Thyroid gland (tissue), 4 donors: ENCODE data around the gene SERPINA5. TPM values are rescaled to one million over a fixed set of nuclear protein-coding genes. Genes with fewer than 3 reads are reported as not detected.

Experiments used
- DNase-seq, 2 donors: peaks; one replicate each; pipeline ENCODE4 v3.0.0-alpha.2; 2019
- H3K27ac ChIP-seq, 3 donors: fragments of 200-600 bp; sonication (generic); 1 replicate in 2 of 3; 2 replicates in 1 of 3; pipeline ENCODE4 v1.5.1; 2016 to 2019; ENCODE audit warnings: mild to moderate bottlenecking in 1 of 3, moderate library complexity in 1 of 3
- H3K27me3 ChIP-seq: fragments of 200-600 bp; sonication (generic); one replicate; pipeline ENCODE4 v1.5.1; 2019
- H3K36me3 ChIP-seq, 2 donors: fragments of 200-600 bp; sonication (generic); one replicate each; pipeline ENCODE4 v1.5.1; 2016 to 2019
- H3K4me1 ChIP-seq, 2 donors: fragments of 200-600 bp; sonication (generic); one replicate each; pipeline ENCODE4 v1.5.1; 2017 to 2019
- H3K4me3 ChIP-seq, 3 donors: fragments of 200-600 bp; sonication (generic); replicated peaks in 1 of 3; 1 replicate in 2 of 3; 2 replicates in 1 of 3; pipeline ENCODE4 v1.5.1; 2016; ENCODE audit warnings: mild to moderate bottlenecking in 1 of 3
- H3K9me3 ChIP-seq: fragments of 200-600 bp; sonication (generic); one replicate; pipeline ENCODE4 v1.5.1; 2017
- POLR2A ChIP-seq, 2 donors: fragments of 450-650 bp; IDR thresholded peaks; one replicate each; pipeline ENCODE4 v1.6.1; 2017; ENCODE audit warnings: antibody characterized with exemption in 2 of 2, mild to moderate bottlenecking in 2 of 2, moderate library complexity in 1 of 2
- WGBS, 2 donors: methylation state at CpG; one replicate each; pipeline ENCODE4 v1.1.5; 2017; 5-methylcytosine and 5-hydroxymethylcytosine counted together
- intact Hi-C: fragments of 100-400 bp; cut with DNase I; formaldehyde crosslinking; loops from one replicate; pipeline ENCODE4 v1.15.1; 2023
- total RNA-seq, 4 donors: library from RNA; depleted of rRNA; stranded (reverse); fragments of >200 nt; gene quantifications; one replicate each; pipeline ENCODE4 v1.2.3, GENCODE V29; 2016
- TF ChIP-seq, protein P1 (sequence below), 6 experiments: fragments of 200-600 bp in 3 of 6; fragments of 450-650 bp in 3 of 6; sonication (generic) in 3 of 6; IDR thresholded peaks; one replicate each; pipeline ENCODE4 v1.5.1; 2016 to 2019; ENCODE audit warnings: antibody characterized with exemption in 6 of 6, mild to moderate bottlenecking in 2 of 6, inconsistent platforms in 1 of 6, moderate library complexity in 1 of 6

The SERPINA5 gene
- total RNA-seq, 4 donors from 2014 or later = 1.3 to 6.6 (median 2.9) TPM

DNA sequence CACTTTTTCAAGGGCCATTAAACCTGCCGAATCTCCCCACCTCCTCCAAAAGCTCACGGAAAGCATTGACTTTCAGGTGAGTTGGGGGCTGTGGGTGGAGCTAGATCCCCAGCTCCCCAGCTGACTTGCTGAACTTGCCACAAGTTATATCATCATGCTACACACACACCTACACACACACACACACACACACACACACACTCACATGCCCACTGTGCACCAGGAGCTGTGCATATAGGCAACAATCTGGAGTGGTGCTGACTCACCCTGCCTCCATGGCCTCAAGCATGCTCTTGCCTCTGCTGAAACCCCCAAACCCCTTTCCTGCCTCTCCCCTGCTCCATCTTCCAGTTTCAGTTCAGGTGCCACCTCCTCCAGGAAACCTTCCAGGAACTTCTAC is 57.1 kb downstream of the SERPINA5 start:
- no peak overlapping the region for H3K27ac ChIP-seq
- intact Hi-C loops = no loop called here
- H3K36me3 ChIP-seq = no peaks in the 10 kb centered on the region
- no peaks in the 10 kb centered on the region for H3K9me3 ChIP-seq
- DNase-seq = no peak
- WGBS, 2 donors = 25 to 34% methylated on average over 2 of the region's 2 CpGs
- no peak for TF ChIP-seq POLR2A (IDR thresholded peaks at IDR 0.05)
- TF ChIP-seq, protein P1, sequence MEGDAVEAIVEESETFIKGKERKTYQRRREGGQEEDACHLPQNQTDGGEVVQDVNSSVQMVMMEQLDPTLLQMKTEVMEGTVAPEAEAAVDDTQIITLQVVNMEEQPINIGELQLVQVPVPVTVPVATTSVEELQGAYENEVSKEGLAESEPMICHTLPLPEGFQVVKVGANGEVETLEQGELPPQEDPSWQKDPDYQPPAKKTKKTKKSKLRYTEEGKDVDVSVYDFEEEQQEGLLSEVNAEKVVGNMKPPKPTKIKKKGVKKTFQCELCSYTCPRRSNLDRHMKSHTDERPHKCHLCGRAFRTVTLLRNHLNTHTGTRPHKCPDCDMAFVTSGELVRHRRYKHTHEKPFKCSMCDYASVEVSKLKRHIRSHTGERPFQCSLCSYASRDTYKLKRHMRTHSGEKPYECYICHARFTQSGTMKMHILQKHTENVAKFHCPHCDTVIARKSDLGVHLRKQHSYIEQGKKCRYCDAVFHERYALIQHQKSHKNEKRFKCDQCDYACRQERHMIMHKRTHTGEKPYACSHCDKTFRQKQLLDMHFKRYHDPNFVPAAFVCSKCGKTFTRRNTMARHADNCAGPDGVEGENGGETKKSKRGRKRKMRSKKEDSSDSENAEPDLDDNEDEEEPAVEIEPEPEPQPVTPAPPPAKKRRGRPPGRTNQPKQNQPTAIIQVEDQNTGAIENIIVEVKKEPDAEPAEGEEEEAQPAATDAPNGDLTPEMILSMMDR (IDR thresholded peaks at IDR 0.05) = no peak
- no peaks in the 10 kb centered on the region for H3K4me1 ChIP-seq
- H3K27me3 ChIP-seq = no peaks in the 10 kb centered on the region
- H3K4me3 ChIP-seq = no peak overlapping the region

DNA sequence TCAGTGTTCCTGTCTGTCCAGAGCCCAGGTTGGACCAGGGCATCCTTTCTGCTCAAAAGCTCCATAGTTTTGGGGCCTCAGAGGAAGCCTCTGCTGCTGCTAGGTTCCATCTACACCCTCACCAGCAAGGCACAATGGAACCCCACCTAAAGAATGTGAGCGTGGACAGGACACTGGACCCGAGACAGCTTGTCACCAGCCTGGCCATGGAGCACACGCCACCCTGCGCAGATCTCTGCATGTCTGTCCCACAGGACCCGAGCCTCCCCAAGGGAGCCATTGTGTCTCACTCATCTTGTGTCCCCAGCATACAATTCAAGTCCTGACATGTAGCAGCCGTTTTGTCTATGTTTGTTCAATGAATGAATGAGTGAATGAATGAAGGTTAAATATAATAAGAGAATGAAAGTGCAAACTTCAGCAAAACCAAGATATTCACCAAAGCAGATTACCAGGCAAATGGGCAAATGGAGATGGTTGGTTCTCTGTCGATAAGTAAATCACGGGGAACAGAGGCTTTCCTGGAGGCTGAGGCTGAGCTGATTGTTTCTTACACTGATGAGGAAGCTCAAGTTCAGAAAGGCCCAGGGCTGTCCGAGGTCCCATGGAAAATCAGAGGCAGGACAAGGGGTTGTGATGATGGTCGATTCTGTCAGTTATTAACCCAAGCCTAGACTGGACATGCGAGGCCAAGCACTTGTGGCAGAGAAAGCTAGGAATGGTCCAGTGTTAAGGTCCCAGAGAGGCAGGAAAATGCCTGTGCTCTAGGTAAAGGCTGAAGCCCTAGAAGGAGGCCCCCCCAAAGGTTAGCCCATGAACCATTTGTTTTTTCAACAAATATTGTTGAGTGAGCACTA is 58.0 kb downstream of the SERPINA5 start:
- H3K36me3 ChIP-seq = no peaks in the 10 kb centered on the region
- no peak for TF ChIP-seq POLR2A (IDR thresholded peaks at IDR 0.05)
- TF ChIP-seq, protein P1 (IDR thresholded peaks at IDR 0.05) = no peak
- no peak overlapping the region for H3K27ac ChIP-seq
- no peak overlapping the region for H3K4me3 ChIP-seq
- H3K27me3 ChIP-seq = no peaks in the 10 kb centered on the region
- WGBS, 2 donors = 89 to 90% methylated on average over 11 of the region's 11 CpGs
- intact Hi-C loops = no loop called here
- no peaks in the 10 kb centered on the region for H3K4me1 ChIP-seq
- no peak for DNase-seq
- H3K9me3 ChIP-seq = no peaks in the 10 kb centered on the region

DNA sequence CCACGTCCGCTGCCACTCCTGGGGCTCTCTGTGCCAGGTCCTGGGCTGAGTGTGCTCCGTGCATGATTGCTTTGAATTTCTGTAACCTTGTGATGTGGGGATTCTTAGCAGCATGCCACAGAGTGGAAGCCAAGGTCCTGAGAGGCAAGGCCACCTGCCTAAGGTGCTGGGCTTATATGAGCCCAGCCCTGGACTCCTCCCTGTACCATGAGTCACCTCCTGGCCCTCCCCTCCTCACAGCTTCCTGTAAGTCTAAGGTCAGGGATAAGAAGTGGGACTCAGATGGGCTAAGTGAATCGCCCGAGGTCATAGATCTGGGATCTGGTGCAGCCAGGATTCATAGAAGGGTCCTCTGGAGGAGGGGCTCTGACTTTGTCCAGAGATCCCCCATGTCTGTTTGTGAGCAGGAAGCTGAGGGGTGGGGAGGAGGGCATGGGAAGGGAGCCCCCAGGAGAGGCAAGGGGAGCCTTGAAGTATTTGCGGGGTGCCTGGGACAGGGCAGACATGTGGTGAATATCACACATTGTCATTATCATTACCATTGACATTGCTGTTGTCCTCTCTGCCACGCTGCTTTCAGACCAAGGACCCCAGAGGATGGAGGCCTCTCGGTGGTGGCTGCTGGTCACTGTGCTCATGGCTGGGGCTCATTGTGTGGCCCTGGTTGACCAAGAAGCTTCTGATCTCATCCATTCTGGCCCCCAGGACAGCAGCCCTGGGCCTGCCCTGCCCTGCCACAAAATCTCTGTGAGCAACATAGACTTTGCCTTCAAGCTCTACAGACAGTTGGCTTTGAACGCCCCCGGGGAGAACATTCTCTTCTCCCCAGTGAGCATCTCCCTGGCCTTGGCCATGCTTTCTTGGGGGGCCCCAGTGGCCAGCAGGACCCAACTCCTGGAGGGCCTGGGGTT is 59.8 kb downstream of the SERPINA5 start:
- H3K27ac ChIP-seq = no peak overlapping the region
- no peak for DNase-seq
- no peaks in the 10 kb centered on the region for H3K9me3 ChIP-seq
- 83 to 93% methylated on average over 5 to 6 of the region's 10 CpGs for WGBS, 2 donors
- TF ChIP-seq POLR2A (IDR thresholded peaks at IDR 0.05) = no peak
- TF ChIP-seq, protein P1 (IDR thresholded peaks at IDR 0.05) = no peak
- no peaks in the 10 kb centered on the region for H3K36me3 ChIP-seq
- no peaks in the 10 kb centered on the region for H3K4me1 ChIP-seq
- H3K4me3 ChIP-seq = no peak overlapping the region
- no peaks in the 10 kb centered on the region for H3K27me3 ChIP-seq
- intact Hi-C loops = no loop called here

DNA sequence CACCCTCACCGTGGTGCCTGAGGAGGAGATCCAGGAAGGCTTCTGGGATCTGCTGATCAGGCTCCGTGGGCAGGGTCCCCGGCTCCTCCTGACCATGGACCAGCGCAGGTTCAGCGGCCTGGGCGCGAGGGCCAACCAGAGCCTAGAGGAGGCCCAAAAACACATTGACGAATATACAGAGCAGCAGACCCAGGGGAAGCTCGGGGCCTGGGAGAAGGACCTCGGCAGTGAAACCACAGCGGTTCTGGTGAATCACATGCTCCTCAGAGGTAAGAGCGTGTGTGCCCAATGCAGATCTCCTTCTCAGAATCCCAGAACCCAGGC is 60.4 kb downstream of the SERPINA5 start:
- Histone ChIP-seq H3K27ac (no peak overlapping the region), H3K9me3 (no peaks in the 10 kb centered on the region), H3K36me3 (no peaks in the 10 kb centered on the region), H3K4me3 (no peak overlapping the region), H3K4me1 (no peaks in the 10 kb centered on the region), H3K27me3 (no peaks in the 10 kb centered on the region)
- TF ChIP-seq, protein P1 (IDR thresholded peaks at IDR 0.05) = no peak
- TF ChIP-seq POLR2A (IDR thresholded peaks at IDR 0.05) = no peak
- intact Hi-C loops = no loop called here
- 82 to 97% methylated on average over 5 to 12 of the region's 12 CpGs for WGBS, 2 donors
- no peak for DNase-seq

Other genes starting within 250 kb of the SERPINA5 start
- not detected for gene SERPINA2, start 214.7 kb upstream of the SERPINA5 start, total RNA-seq
- gene SERPINA1, start 192.8 kb upstream of the SERPINA5 start, total RNA-seq = 10 to 100 TPM; 10.5 to 25.4 (median 18.9) TPM
- gene SERPINA11, start 128.6 kb upstream of the SERPINA5 start, total RNA-seq = not detected
- not detected for gene SERPINA9, start 105.2 kb upstream of the SERPINA5 start, total RNA-seq
- gene SERPINA12, start 72.0 kb upstream of the SERPINA5 start, total RNA-seq = not detected
- not detected for gene SERPINA4, start 20.0 kb upstream of the SERPINA5 start, total RNA-seq
- 100 to 1,000 TPM in 1 of 4 donors, 10 to 100 TPM in 3; 16.3 to 200 (median 91.1) TPM for gene SERPINA3, start 31.0 kb downstream of the SERPINA5 start, total RNA-seq
- 10 to 100 TPM in 1 of 4 donors, 1 to 10 TPM in 3; 3.6 to 11.0 (median 4.7) TPM for gene GSC, start 188.7 kb downstream of the SERPINA5 start, total RNA-seq